ENCODE measurements around the gene DYNC1I2. TPM values are rescaled to one million over a fixed set of nuclear protein-coding genes. Genes with fewer than 3 reads are reported as not detected.

Gene DYNC1I2
- total RNA-seq (2014; rRNA removed; shearing (Covaris generic)) (68.0 and 79.4 TPM in 2 replicates), polyA plus RNA-seq (2016; fragmentation: Nextera tagmentation; extraction: Ambion mirVana) (102 and 110 TPM in 2 replicates)
- long read RNA-seq, partial matches to known transcripts, result 4 of 7 reads
- long read RNA-seq, other reads (novel, unspliced or antisense), result 2 of 7 reads

GRCh38 chr2:171687287-171688128 lies at the start of gene DYNC1I2:
Gene DYNC1I2, plus strand, starts transcription at chr2:171687469. Its CDS starts 2,687 bp downstream, at chr2:171690156.
- Histone ChIP-seq H3K9me2 (ENCODE audit: insufficient read depth) (no peaks in the 10 kb centered on the region), H3K4me2 (peak within 1 kb of the TSS; percentile 81), H3K36me3 (ENCODE audit: insufficient read depth) (no peaks in the 10 kb centered on the region), H3K4me1 (ENCODE audit: insufficient read depth) (peaks cover 8% of the 10 kb centered on the region), H3K27ac (ENCODE audit: low read depth) (no peak within 1 kb of the TSS), H4K20me1 (replicated peaks; ENCODE audit: insufficient read depth) (no peaks in the 10 kb centered on the region; the same call in 1 of the 2 replicates), H2AFZ (peak within 1 kb of the TSS; percentile 97), H3K79me2 (replicated peaks; ENCODE audit: insufficient read depth) (peaks cover 34% of the 10 kb centered on the region), H3F3A (replicated peaks; ENCODE audit: low read depth) (no peaks in the 10 kb centered on the region), H3K27me3 (ENCODE audit: insufficient read depth) (no peaks in the 10 kb centered on the region), H3K4me3 (peak within 1 kb of the TSS; percentile 90)
- TF ChIP-seq CREB1 (CRISPR knock-in tag; IDR thresholded peaks at IDR 0.05; ENCODE audit: low read depth) (peak; percentile 86), EZH2 (IDR thresholded peaks at IDR 0.05; ENCODE audit: low read depth, unreplicated experiment) (no peak), POLR2AphosphoS5 (IDR thresholded peaks at IDR 0.05; ENCODE audit: low read depth) (peak; percentile 71), ZNF114 (CRISPR knock-in tag; IDR thresholded peaks at IDR 0.05) (0 out of 2 replicates have a peak, but pooled peaks have one; percentile 30), ETS1 (IDR thresholded peaks at IDR 0.05) (peak; percentile 99)
- Mint-ChIP-seq H3K27me3 (ENCODE audit: insufficient read depth, low read depth, poor library complexity) (peaks cover 2% of the 10 kb centered on the region), H3K4me1 (peaks cover 10% of the 10 kb centered on the region; the same call in 2 of the 3 replicates), H3K4me3 (peak within 1 kb of the TSS; percentile 96), H3K36me3 (ENCODE audit: low read depth) (peaks cover 3% of the 10 kb centered on the region; the same call in 2 of the 3 replicates), H3K9me3 (no peaks in the 10 kb centered on the region), H3K27ac (peak within 1 kb of the TSS; percentile 91)
- ATAC-seq (peak; percentile 98), DNase-seq (ENCODE audit: low spot score) (peak; percentile 97)

GRCh38 chr2:171651667-171652415 lies 35.4 kb upstream of the DYNC1I2 start:
- H3K4me3 Mint-ChIP-seq, result no peak overlapping the region
- Histone ChIP-seq H3K4me2 (no peak overlapping the region), H3F3A (replicated peaks; ENCODE audit: low read depth) (no peaks in the 10 kb centered on the region), H4K20me1 (replicated peaks; ENCODE audit: insufficient read depth) (no peaks in the 10 kb centered on the region), H3K9me2 (ENCODE audit: insufficient read depth) (peaks cover 5% of the 10 kb centered on the region; the same call in 1 of the 2 replicates), H3K27me3 (ENCODE audit: insufficient read depth) (no peaks in the 10 kb centered on the region), H3K27ac (ENCODE audit: low read depth) (no peak overlapping the region), H3K79me2 (replicated peaks; ENCODE audit: insufficient read depth) (no peaks in the 10 kb centered on the region), H3K4me1 (ENCODE audit: insufficient read depth) (no peaks in the 10 kb centered on the region), H3K4me3 (no peak overlapping the region), H3K36me3 (ENCODE audit: insufficient read depth) (no peaks in the 10 kb centered on the region), H2AFZ (no peak overlapping the region)
- H3K27ac Mint-ChIP-seq, result no peak overlapping the region
- peaks cover 28% of the 10 kb centered on the region for H3K9me3 Mint-ChIP-seq
- DNase-seq (ENCODE audit: low spot score) (no peak), ATAC-seq (no peak)
- H3K4me1 Mint-ChIP-seq, result no peaks in the 10 kb centered on the region
- no peak for TF ChIP-seq EZH2 (IDR thresholded peaks at IDR 0.05; ENCODE audit: low read depth, unreplicated experiment)
- TF ChIP-seq POLR2AphosphoS5 (IDR thresholded peaks at IDR 0.05; ENCODE audit: low read depth), result no peak
- no peaks in the 10 kb centered on the region for H3K27me3 Mint-ChIP-seq (ENCODE audit: insufficient read depth, low read depth, poor library complexity)
- H3K36me3 Mint-ChIP-seq (ENCODE audit: low read depth), result peaks cover 11% of the 10 kb centered on the region; the same call in 2 of the 3 replicates

- Histone ChIP-seq H2AFZ (no peak overlapping the region), H3K4me1 (ENCODE audit: insufficient read depth) (no peaks in the 10 kb centered on the region), H3K79me2 (replicated peaks; ENCODE audit: insufficient read depth) (no peaks in the 10 kb centered on the region), H4K20me1 (replicated peaks; ENCODE audit: insufficient read depth) (no peaks in the 10 kb centered on the region), H3K9me2 (ENCODE audit: insufficient read depth) (peaks cover 5% of the 10 kb centered on the region; the same call in 1 of the 2 replicates), H3K27ac (ENCODE audit: low read depth) (no peak overlapping the region), H3K36me3 (ENCODE audit: insufficient read depth) (no peaks in the 10 kb centered on the region), H3K27me3 (ENCODE audit: insufficient read depth) (no peaks in the 10 kb centered on the region), H3F3A (replicated peaks; ENCODE audit: low read depth) (no peaks in the 10 kb centered on the region), H3K4me2 (no peak overlapping the region), H3K4me3 (no peak overlapping the region)
- H3K4me1 Mint-ChIP-seq, result no peaks in the 10 kb centered on the region
- peaks cover 24% of the 10 kb centered on the region for H3K9me3 Mint-ChIP-seq
- H3K27me3 Mint-ChIP-seq (ENCODE audit: insufficient read depth, low read depth, poor library complexity), result no peaks in the 10 kb centered on the region
- H3K36me3 Mint-ChIP-seq (ENCODE audit: low read depth), result peaks cover 11% of the 10 kb centered on the region; the same call in 2 of the 3 replicates
- DNase-seq (ENCODE audit: low spot score) (no peak), ATAC-seq (no peak)
- no peak overlapping the region for H3K27ac Mint-ChIP-seq
- H3K4me3 Mint-ChIP-seq, result no peak overlapping the region
- TF ChIP-seq JUNB (IDR thresholded peaks at IDR 0.05; ENCODE audit: unreplicated experiment) (no peak), STAT1 (IDR thresholded peaks at IDR 0.05; ENCODE audit: unreplicated experiment) (no peak), CREB1 (CRISPR knock-in tag; IDR thresholded peaks at IDR 0.05; ENCODE audit: low read depth) (no peak), CTCF (conservative IDR thresholded peaks at IDR 0.05; ENCODE audit: low read depth in 2 of 2) (no peak), NANOG (IDR thresholded peaks at IDR 0.05; ENCODE audit: borderline replicate concordance) (no peak), ZNF114 (CRISPR knock-in tag; IDR thresholded peaks at IDR 0.05) (no peak), EZH2phosphoT487 (IDR thresholded peaks at IDR 0.05; ENCODE audit: unreplicated experiment) (no peak), EZH2 (IDR thresholded peaks at IDR 0.05; ENCODE audit: low read depth, unreplicated experiment) (no peak), POLR2AphosphoS5 (IDR thresholded peaks at IDR 0.05; ENCODE audit: low read depth) (no peak), ETS1 (IDR thresholded peaks at IDR 0.05) (no peak)
These were observed 34.9 kb upstream of the DYNC1I2 start for GRCh38 chr2:171652416-171652785.

Data from GM23338 (cell line).